NCI-H146 (cell line): ENCODE data around the gene SLIT3.

ENCODE experiments used
- DNase-seq: peaks from one replicate; lab custom pipeline; 2025; lab: John Stamatoyannopoulos, UW

SLIT3 gene

DNA sequence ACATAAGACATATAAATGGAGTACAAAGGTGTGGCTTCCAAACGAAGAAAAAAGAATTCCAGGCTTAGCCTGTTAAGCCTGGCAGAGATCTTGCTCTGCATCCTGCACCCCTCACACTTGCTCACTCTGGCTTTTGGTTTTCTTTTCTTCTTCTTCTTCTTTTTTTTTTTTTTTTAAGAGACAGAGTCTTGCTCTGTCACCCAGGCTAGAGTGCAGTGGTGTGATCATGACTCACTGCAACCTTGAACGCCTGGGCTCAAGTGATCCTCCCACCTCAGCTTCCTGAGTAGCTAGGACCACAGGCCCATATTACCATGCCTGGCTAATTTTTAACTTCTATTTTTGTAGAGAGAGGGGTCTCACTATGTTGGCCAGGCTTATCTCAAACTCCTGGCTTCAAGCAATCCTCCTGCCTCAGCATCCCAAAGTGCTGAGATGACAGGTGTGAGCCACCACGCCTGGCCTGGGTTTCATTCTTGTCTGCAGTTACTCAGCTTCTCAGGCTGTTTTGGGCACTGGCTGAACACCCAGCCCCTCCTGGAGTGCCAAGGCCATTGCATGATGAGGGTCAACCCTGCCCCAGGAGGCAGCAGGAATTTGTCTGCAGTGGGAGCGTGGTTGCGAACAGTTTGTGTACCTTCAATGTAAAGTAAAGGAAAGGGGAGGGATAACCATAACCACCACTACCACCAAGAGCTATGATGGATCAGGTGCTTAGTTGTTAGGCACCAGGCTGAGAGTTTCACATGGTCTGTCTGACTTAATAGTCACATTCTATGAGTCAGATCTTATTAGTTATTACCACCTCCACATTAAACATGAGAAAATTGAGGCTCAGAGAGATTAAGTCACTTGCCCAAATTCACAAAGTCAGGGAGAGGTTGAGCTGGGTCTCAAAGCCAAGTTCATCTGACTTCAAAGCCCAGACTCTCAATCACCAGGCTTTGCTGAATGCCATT is 502.6 kb downstream of the SLIT3 start:
- no peak for DNase-seq

- no peak for DNase-seq
These were observed 504.1 kb downstream of the SLIT3 start for GRCh38 chr5:168796593-168797580.

DNA sequence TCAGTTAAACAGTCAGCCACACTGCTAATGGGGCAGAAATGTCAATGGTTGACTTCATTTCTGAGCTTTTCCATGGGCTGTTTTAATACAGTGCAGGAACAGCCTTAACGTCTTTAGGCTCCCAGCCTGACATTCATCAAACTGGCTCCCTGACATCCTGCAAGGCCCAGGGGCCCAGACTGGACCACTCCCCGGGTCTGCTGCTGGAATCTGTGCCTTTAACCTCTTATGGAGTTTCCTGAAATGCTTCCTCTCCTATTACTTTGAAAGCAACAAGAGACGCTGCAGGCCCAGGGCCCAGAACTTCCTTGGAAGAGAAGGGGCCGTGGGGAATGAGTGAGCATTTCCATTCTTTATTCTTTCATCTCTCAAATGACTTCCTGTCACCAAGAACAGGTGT is 504.9 kb downstream of the SLIT3 start:
- no peak for DNase-seq

- no peak for DNase-seq
These were observed 506.8 kb downstream of the SLIT3 start for GRCh38 chr5:168793841-168794837.

GRCh38 chr5:168792678-168793077 is 508.3 kb downstream of the SLIT3 start:
- DNase-seq: no peak

GRCh38 chr5:168790671-168791250 is 510.2 kb downstream of the SLIT3 start:
- DNase-seq: no peak

- DNase-seq: no peak
These were observed 510.8 kb downstream of the SLIT3 start for GRCh38 chr5:168790002-168790635.

DNA sequence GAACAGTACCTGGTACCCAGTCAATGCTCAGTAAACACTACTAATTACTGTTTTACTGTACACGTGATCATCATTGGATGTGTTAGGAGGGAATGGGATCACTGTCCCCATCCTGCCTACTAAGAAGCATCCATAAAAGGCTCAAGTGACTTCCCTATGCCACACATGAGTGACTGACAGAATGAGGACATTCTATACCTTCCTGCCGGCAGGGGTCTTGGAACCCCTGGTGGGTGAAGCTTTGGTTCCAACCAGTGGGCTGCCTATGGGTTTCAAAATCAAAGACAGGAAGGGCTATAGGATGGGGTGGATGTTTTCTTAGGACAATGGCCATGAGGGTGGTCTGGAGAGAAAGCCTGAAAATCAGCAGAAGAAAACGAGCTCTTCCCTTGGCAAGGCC is 512.2 kb downstream of the SLIT3 start:
- no peak for DNase-seq

GRCh38 chr5:168788107-168788506 is 512.8 kb downstream of the SLIT3 start:
- DNase-seq: no peak

- DNase-seq: no peak
These were observed 514.8 kb downstream of the SLIT3 start for GRCh38 chr5:168786147-168786546.

DNA sequence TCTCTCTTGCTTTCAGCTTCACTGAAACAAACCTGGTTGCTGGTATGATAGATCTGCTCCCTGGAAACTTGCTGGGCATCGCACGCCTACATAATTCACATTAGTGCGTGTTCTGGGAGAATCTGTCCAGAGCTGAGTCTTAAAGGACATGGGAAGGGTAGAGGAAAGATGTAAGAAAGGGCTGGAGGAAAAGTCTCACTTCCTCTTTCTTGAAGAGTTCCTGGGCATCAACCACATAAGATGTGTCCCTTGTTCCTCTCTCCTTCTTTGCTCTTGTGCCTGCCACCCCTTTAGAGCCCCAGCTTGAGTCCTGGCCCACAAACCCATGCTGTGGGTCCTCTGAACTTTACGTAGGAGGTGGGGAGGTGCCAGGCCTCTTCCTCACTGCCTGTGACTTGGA is 516.5 kb downstream of the SLIT3 start:
- DNase-seq: no peak

DNA sequence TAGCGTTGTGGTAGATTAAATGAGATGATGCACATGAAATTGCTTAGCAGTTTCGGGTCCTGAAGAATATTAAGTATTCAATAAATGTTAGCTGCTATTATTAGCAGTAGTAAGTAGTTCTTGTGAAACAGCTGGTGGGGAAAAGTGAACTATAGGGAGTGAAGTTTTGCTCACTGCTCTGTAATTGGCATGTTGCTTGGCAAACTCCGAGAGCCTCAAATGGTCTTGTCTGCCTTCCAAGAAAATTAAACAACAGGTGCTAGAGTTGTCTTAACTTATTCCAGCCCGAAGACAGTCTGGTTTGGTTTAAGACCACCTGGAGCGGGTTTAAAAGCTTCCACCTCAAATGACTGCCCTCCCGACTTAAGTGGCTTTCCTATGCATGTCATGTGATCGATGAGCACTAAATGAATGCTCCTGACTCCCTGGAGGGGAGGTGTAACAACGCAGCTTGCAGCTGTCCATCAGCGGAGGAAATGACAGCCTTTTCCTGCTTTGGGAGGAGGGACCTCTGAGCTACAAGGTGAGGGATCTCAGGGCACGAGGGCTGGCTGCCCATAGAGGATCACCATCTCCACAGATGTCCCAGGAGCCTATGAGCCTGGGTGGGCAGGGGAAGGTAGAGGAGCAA is 518.9 kb downstream of the SLIT3 start:
- DNase-seq: peak; percentile 13

DNA sequence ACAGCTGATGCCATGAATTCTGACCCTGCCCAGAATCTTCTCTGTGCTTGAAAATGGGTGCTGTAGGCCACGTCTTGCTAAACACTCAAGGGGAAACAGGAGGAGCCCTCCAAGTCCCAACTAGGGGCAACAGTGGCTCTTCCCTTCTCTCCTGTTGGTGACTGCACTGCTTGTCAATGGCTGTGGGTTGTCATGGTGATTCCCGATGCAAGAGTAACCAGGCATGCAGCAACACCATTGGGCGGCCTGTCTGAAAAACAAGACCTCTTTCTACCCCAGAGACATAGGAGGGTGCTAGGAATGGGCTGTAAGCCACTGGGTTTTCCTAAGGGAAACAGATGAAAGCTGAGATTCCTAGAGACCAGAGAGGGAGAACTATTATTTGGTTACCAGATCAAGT is 520.1 kb downstream of the SLIT3 start:
- DNase-seq: no peak

DNA sequence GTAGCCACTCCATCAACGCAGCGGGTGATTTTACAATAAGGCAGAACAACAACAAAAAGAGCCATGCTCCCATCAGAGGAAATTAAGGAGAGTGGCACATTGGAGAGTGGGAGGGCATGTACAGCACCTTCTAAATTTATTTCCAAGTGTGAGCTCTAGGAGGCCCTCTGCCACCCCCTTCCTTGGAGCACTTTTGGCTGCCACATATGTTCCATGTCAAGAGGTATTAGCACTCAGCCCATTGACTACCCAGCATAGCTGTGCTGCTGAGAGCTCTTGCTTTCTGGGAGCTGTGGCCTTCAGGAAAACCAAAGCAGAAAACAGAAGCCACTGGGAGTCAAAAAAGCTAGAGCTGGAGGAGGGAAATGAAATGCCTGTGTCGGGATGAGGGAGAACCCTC is 521.6 kb downstream of the SLIT3 start:
- DNase-seq: no peak

DNA sequence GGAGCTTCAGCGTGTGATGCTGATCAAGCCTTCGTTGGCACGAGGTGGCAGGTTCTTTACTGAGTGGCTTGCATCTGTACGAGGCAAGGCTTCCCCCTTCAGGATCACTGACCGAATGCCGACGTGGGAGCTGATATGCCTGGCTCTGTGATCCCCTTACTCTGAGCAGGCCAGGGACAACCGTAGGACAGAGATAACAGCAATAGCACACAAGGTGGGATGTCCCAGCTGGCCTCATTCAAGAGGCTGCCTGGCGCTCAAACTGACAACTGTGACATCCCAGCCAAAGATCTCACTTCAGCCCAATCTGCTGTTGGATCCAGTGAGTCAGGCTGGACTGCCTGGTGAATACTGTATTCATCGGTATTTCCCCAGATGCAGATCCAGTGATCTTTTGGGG is 522.4 kb downstream of the SLIT3 start:
- no peak for DNase-seq

DNA sequence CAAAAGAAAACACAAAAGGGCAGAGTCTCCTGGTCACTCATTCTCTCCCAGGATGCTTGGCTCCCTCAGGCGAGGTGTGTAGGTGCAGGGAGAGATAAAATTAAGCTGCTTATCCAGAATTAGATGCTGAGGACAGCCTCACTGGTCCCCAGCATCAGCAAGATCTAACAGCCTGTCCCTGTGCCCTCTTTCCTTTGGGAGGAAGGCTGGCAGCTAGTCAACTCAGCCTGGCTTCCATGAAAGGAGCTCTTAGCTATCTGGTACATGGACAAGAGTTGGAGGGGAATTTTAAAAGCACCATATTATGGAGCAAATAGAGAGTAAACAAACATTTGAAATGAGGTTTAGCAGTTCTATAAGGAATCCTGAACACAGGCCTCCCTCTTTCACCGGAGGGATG is 523.3 kb downstream of the SLIT3 start:
- no peak for DNase-seq

GRCh38 chr5:168776070-168776469 is 524.9 kb downstream of the SLIT3 start:
- DNase-seq: no peak

- DNase-seq: no peak
These were observed 527.7 kb downstream of the SLIT3 start for GRCh38 chr5:168773226-168773625.

- no peak for DNase-seq
These were observed 528.5 kb downstream of the SLIT3 start for GRCh38 chr5:168772316-168772961.

DNA sequence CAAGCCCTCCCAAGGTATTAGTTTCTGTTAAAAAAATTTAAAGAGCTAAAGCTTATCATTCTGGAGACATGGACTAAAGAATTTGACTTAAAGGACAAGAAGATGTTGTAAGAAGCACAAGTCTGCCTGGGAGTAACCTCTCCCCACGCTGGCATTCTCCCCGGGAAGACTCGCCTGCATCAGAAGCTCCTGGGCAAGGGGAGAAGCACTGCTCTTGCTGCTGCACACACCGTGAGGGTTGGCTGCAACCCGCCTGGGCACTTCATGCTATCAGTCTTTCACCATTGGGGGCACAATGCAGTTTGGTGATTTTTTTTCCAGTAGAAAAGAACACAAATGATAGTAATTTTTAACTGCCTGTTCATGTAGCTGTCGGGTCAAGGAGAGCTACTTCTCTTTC is 529.3 kb downstream of the SLIT3 start:
- DNase-seq: no peak
